Omental fat pad (tissue), 4 donors: ENCODE results near the gene HSD17B3. TPM values are rescaled to one million over a fixed set of nuclear protein-coding genes. Genes with fewer than 3 reads are reported as not detected.

ENCODE experiments used
- ATAC-seq: fragments of 150-250 bp; one replicate; pipeline ENCODE4 v1.9.1; 2016; ENCODE audit warnings: mild to moderate bottlenecking, moderate library complexity; ENCODE audit not compliant: low FRiP score
- DNase-seq: peaks from one replicate; pipeline ENCODE4 v3.0.0-alpha.2; 2019; ENCODE audit warnings: low spot score
- total RNA-seq, 4 donors: library from RNA; depleted of rRNA; stranded (reverse); fragments of >200 nt; gene quantifications; one replicate each; pipeline ENCODE4 v1.1.0, GENCODE V29; 2016
- TF ChIP-seq, protein P1 (sequence below), 3 donors: fragments of 450-650 bp; IDR thresholded peaks; one replicate each; pipeline ENCODE4 v1.5.1; 2016 to 2017; ENCODE audit warnings: antibody characterized with exemption in 3 of 3, mild to moderate bottlenecking in 3 of 3, moderate library complexity in 2 of 3

The HSD17B3 gene
- total RNA-seq, 4 donors from 2014 or later = 0.36 TPM; not detected in 3

- TF ChIP-seq, protein P1, sequence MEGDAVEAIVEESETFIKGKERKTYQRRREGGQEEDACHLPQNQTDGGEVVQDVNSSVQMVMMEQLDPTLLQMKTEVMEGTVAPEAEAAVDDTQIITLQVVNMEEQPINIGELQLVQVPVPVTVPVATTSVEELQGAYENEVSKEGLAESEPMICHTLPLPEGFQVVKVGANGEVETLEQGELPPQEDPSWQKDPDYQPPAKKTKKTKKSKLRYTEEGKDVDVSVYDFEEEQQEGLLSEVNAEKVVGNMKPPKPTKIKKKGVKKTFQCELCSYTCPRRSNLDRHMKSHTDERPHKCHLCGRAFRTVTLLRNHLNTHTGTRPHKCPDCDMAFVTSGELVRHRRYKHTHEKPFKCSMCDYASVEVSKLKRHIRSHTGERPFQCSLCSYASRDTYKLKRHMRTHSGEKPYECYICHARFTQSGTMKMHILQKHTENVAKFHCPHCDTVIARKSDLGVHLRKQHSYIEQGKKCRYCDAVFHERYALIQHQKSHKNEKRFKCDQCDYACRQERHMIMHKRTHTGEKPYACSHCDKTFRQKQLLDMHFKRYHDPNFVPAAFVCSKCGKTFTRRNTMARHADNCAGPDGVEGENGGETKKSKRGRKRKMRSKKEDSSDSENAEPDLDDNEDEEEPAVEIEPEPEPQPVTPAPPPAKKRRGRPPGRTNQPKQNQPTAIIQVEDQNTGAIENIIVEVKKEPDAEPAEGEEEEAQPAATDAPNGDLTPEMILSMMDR (IDR thresholded peaks at IDR 0.05) = no peak
These were observed 22.0 kb downstream of the HSD17B3 start for GRCh38 chr9:96279932-96280331.

DNA sequence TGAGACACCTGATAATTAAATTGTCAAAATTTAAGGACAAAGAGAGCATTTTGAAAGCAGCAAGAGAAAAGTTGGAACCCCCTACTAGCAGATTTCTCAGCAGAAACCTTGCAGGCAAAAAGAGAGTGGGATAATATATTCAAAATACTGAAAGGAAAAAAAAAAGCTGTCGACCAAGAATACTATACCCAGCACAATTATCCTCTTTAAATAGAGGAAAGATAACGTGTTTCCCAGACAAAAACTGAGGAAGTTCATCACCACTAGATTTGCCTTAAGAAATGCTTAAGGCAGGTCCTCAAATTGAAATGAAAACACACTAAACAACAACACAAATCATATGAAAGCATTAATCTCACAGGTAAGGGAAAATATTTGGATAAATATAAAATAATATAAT is 27.0 kb downstream of the HSD17B3 start:
- ATAC-seq (no peak), DNase-seq (no peak)
- TF ChIP-seq, protein P1 (IDR thresholded peaks at IDR 0.05) = no peak

More at GRCh38 chr9:96279932-96280331, 22.0 kb downstream of the HSD17B3 start:
- ATAC-seq (no peak), DNase-seq (no peak)

- ATAC-seq = no peak
- DNase-seq = no peak
- TF ChIP-seq, protein P1 (IDR thresholded peaks at IDR 0.05) = no peak
These were observed 31.7 kb downstream of the HSD17B3 start for GRCh38 chr9:96270236-96270744.

- DNase-seq (no peak), ATAC-seq (no peak)
- TF ChIP-seq, protein P1 (IDR thresholded peaks at IDR 0.05) = no peak
These were observed 43.0 kb downstream of the HSD17B3 start for GRCh38 chr9:96258967-96259366.

DNA sequence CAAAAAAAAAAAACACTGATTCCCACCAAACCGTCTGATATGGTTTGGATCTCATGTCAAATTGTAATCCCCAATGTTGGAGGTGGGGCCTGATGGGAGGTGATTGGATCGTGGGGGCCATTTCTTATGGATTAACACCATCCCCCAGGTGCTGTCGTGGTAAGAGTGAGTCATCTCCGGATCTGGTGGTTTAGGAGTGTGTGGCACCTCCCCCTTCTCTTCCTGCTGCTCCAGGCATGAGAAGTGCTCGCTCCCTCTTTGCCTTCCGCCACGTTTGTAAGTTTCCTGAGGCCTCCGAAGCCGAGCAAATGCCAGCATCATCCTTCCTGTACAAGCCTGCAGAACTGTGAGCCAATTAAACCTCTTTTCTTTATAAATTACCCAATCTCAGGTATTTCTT is 45.2 kb downstream of the HSD17B3 start:
- DNase-seq (no peak), ATAC-seq (no peak)
- TF ChIP-seq, protein P1 (IDR thresholded peaks at IDR 0.05) = no peak

DNA sequence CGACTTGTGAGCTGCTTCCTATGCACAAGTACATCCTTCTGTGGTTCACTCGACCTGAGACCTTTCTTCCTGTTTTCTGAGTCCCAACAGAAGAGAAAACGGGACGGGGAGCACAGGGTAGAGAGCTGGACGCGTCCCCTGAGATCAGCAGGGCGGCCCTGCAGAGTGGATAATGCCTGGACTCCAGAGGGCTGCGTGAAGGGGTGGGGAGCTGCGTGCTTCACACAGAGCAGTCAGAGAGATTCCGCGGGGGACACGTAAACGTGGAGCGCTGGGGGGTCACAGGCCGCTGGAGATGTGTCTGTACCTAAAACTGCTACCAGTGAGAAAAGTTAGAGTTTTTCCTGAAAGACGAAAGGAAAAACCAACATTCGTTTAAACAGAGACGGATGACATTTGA is 46.3 kb downstream of the HSD17B3 start:
- DNase-seq (no peak), ATAC-seq (no peak)
- TF ChIP-seq, protein P1 (IDR thresholded peaks at IDR 0.05) = no peak

- no peak for DNase-seq
- TF ChIP-seq, protein P1 (IDR thresholded peaks at IDR 0.05) = no peak
- ATAC-seq = no peak
These were observed 48.8 kb downstream of the HSD17B3 start for GRCh38 chr9:96253059-96253696.
